Rectal smooth muscle tissue (tissue), 1 donor: Measurements from ENCODE around the gene NRXN2.

Source experiments
- H3K27ac ChIP-seq: one replicate; pipeline ENCODE4 v1.7.0; 2013; ENCODE audit warnings: low read depth, low read length, inconsistent platforms
- H3K27me3 ChIP-seq: one replicate; pipeline ENCODE4 v1.7.0; 2013; ENCODE audit warnings: low read length; ENCODE audit not compliant: control insufficient read depth, insufficient read depth
- H3K36me3 ChIP-seq: one replicate; pipeline ENCODE4 v1.7.0; 2013; ENCODE audit warnings: low read length; ENCODE audit not compliant: control insufficient read depth, insufficient read depth
- H3K4me1 ChIP-seq: one replicate; pipeline ENCODE4 v1.7.0; 2013; ENCODE audit warnings: low read length; ENCODE audit not compliant: control insufficient read depth, insufficient read depth
- H3K4me3 ChIP-seq: one replicate; pipeline ENCODE4 v1.7.0; 2013; ENCODE audit warnings: low read length
- H3K9ac ChIP-seq: one replicate; pipeline ENCODE4 v1.7.0; 2013; ENCODE audit warnings: low read length

Gene NRXN2

GRCh38 chr11:64694821-64695365 lies 28.1 kb downstream of the NRXN2 start:
- H3K4me3 ChIP-seq, result no peak overlapping the region
- H3K27me3 ChIP-seq, result no peaks in the 10 kb centered on the region
- H3K9ac ChIP-seq, result no peak overlapping the region
- no peaks in the 10 kb centered on the region for H3K36me3 ChIP-seq
- no peak overlapping the region for H3K27ac ChIP-seq
- H3K4me1 ChIP-seq, result no peaks in the 10 kb centered on the region

GRCh38 chr11:64694026-64694755 lies 28.8 kb downstream of the NRXN2 start:
- Histone ChIP-seq H3K27me3 (no peaks in the 10 kb centered on the region), H3K36me3 (no peaks in the 10 kb centered on the region), H3K4me1 (no peaks in the 10 kb centered on the region), H3K9ac (no peak overlapping the region), H3K4me3 (no peak overlapping the region), H3K27ac (no peak overlapping the region)

GRCh38 chr11:64692764-64693331 lies 30.1 kb downstream of the NRXN2 start:
- Histone ChIP-seq H3K4me3 (no peak overlapping the region), H3K9ac (no peak overlapping the region), H3K27me3 (no peaks in the 10 kb centered on the region), H3K27ac (no peak overlapping the region), H3K36me3 (no peaks in the 10 kb centered on the region), H3K4me1 (peaks cover 3% of the 10 kb centered on the region)

GRCh38 chr11:64691543-64691942 lies 31.5 kb downstream of the NRXN2 start:
- H3K27me3 ChIP-seq, result no peaks in the 10 kb centered on the region
- H3K4me1 ChIP-seq, result peaks cover 5% of the 10 kb centered on the region
- no peak overlapping the region for H3K4me3 ChIP-seq
- H3K27ac ChIP-seq, result no peak overlapping the region
- H3K36me3 ChIP-seq, result no peaks in the 10 kb centered on the region
- H3K9ac ChIP-seq, result no peak overlapping the region

GRCh38 chr11:64690235-64690634 lies 32.8 kb downstream of the NRXN2 start:
- no peak overlapping the region for H3K27ac ChIP-seq
- H3K4me1 ChIP-seq, result peaks cover 5% of the 10 kb centered on the region
- H3K9ac ChIP-seq, result no peak overlapping the region
- H3K36me3 ChIP-seq, result no peaks in the 10 kb centered on the region
- H3K4me3 ChIP-seq, result no peak overlapping the region
- H3K27me3 ChIP-seq, result no peaks in the 10 kb centered on the region

GRCh38 chr11:64688534-64688982 lies 34.4 kb downstream of the NRXN2 start:
- Histone ChIP-seq H3K36me3 (no peaks in the 10 kb centered on the region), H3K4me3 (peak overlapping the region; percentile 64), H3K9ac (no peak overlapping the region), H3K27me3 (no peaks in the 10 kb centered on the region), H3K4me1 (peaks cover 5% of the 10 kb centered on the region), H3K27ac (peak overlapping the region; percentile 62)

GRCh38 chr11:64687643-64688533 lies 35.1 kb downstream of the NRXN2 start:
- Histone ChIP-seq H3K4me1 (peaks cover 5% of the 10 kb centered on the region), H3K4me3 (no peak overlapping the region), H3K27me3 (no peaks in the 10 kb centered on the region), H3K9ac (no peak overlapping the region), H3K27ac (peak overlapping the region; percentile 60), H3K36me3 (no peaks in the 10 kb centered on the region)

GRCh38 chr11:64687204-64687603 lies 35.8 kb downstream of the NRXN2 start:
- no peak overlapping the region for H3K4me3 ChIP-seq
- H3K9ac ChIP-seq, result no peak overlapping the region
- H3K36me3 ChIP-seq, result no peaks in the 10 kb centered on the region
- H3K4me1 ChIP-seq, result peaks cover 5% of the 10 kb centered on the region
- H3K27ac ChIP-seq, result no peak overlapping the region
- no peaks in the 10 kb centered on the region for H3K27me3 ChIP-seq

GRCh38 chr11:64686466-64687170 lies 36.4 kb downstream of the NRXN2 start:
- Histone ChIP-seq H3K36me3 (no peaks in the 10 kb centered on the region), H3K27me3 (no peaks in the 10 kb centered on the region), H3K4me3 (no peak overlapping the region), H3K27ac (no peak overlapping the region), H3K9ac (no peak overlapping the region), H3K4me1 (peaks cover 5% of the 10 kb centered on the region)

GRCh38 chr11:64685536-64685935 lies 37.5 kb downstream of the NRXN2 start:
- Histone ChIP-seq H3K27ac (no peak overlapping the region), H3K9ac (no peak overlapping the region), H3K27me3 (no peaks in the 10 kb centered on the region), H3K36me3 (no peaks in the 10 kb centered on the region), H3K4me1 (peaks cover 5% of the 10 kb centered on the region), H3K4me3 (no peak overlapping the region)

- no peaks in the 10 kb centered on the region for H3K36me3 ChIP-seq
Observed at GRCh38 chr11:64684357-64684756, 38.6 kb downstream of the NRXN2 start.

GRCh38 chr11:64681171-64681570 lies 41.8 kb downstream of the NRXN2 start:
- H3K27ac ChIP-seq, result no peak overlapping the region
- H3K9ac ChIP-seq, result no peak overlapping the region
- no peak overlapping the region for H3K4me3 ChIP-seq
- no peaks in the 10 kb centered on the region for H3K4me1 ChIP-seq
- H3K36me3 ChIP-seq, result no peaks in the 10 kb centered on the region
- H3K27me3 ChIP-seq, result peaks cover 4% of the 10 kb centered on the region

More at GRCh38 chr11:64684357-64684756, 38.6 kb downstream of the NRXN2 start:
- Histone ChIP-seq H3K4me3 (no peak overlapping the region), H3K27me3 (no peaks in the 10 kb centered on the region), H3K27ac (no peak overlapping the region), H3K4me1 (peaks cover 5% of the 10 kb centered on the region), H3K9ac (no peak overlapping the region)
